ENCODE measurements around the gene CYSTM1. TPM values are rescaled to one million over a fixed set of nuclear protein-coding genes. Genes with fewer than 3 reads are reported as not detected.

CYSTM1 gene
- total RNA-seq, 2 donors from 2014 or later = 64.9 to 89.5 TPM

GRCh38 chr5:140217299-140218026, 42.5 kb downstream of the CYSTM1 start:
- H3K27ac ChIP-seq = no peak overlapping the region
- no peak for ATAC-seq (ENCODE audit: insufficient number of reproducible peaks, low FRiP score, low read depth)
- no peak overlapping the region for H3K4me3 ChIP-seq
- H3K9me3 ChIP-seq = no peaks in the 10 kb centered on the region
- no peak for DNase-seq (ENCODE audit: low spot score)
- TF ChIP-seq CTCF (IDR thresholded peaks at IDR 0.05) = no peak
- no peaks in the 10 kb centered on the region for H3K27me3 ChIP-seq (replicated peaks; ENCODE audit: insufficient read depth)
- H3K36me3 ChIP-seq = no peaks in the 10 kb centered on the region
- H3K4me1 ChIP-seq (ENCODE audit: control insufficient read depth in 1 of 2, low read depth in 2 of 2) = peaks cover 10 to 32% of the 10 kb centered on the region in 2 donors

DNA sequence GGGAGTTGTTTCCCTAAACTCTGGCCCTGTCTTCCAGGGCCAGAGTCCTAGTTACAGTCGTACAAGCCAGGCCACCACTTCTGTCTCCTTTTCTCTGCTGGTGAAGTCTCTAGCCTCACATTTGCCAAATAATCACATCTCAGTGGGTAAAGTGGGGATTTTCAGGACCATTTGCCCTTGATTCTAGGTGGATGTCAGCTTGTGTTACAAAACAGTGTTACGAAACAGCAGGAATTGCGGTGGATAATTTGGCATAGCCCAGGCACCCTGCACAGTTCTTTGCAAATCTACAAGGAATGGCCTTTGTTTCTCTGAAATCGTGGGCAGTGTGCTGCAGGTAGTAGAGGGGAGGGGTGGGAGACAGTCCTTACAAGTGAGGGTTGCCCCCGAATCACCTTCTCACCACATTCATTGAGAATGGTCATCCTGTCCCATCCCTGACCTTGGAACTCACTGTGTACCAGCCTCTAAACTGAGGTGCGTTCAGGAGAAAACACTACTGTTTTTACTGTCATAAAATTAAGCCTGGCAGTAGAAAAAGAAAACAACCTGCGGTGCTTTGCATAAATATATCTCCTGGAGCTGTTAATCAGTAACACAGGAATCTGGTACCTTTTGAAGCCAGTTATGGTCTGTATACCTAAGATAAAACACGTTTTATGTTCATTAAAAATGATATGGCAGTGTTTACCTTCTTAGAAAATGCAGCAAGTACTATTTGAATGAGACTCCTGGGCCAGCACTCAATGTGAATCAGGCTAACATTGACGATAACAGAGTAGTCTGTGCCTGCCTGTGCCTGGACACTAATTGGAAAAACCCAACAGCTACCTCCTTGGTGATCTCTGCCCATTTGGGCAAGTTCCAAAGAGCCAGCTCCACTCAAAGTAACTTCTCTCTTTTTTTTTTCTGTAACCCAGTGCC, 44.3 kb downstream of the CYSTM1 start:
- ATAC-seq (ENCODE audit: insufficient number of reproducible peaks, low FRiP score, low read depth) = no peak
- Histone ChIP-seq H3K4me1 (ENCODE audit: control insufficient read depth in 1 of 2, low read depth in 2 of 2) (peaks cover 10 to 41% of the 10 kb centered on the region in 2 donors), H3K27ac (no peak overlapping the region)

GRCh38 chr5:140220032-140220697, 45.2 kb downstream of the CYSTM1 start:
- ATAC-seq (ENCODE audit: insufficient number of reproducible peaks, low FRiP score, low read depth) (no peak), DNase-seq (ENCODE audit: low spot score) (no peak)
- Histone ChIP-seq H3K27ac (no peak overlapping the region), H3K36me3 (no peaks in the 10 kb centered on the region), H3K4me3 (no peak overlapping the region), H3K27me3 (replicated peaks; ENCODE audit: insufficient read depth) (no peaks in the 10 kb centered on the region), H3K4me1 (ENCODE audit: control insufficient read depth in 1 of 2, low read depth in 2 of 2) (peaks cover 10 to 41% of the 10 kb centered on the region in 2 donors), H3K9me3 (no peaks in the 10 kb centered on the region)
- TF ChIP-seq CTCF (IDR thresholded peaks at IDR 0.05) = no peak

More for the DNA sequence above, 44.3 kb downstream of the CYSTM1 start:
- no peak overlapping the region for H3K4me3 ChIP-seq
- no peak for TF ChIP-seq CTCF (IDR thresholded peaks at IDR 0.05)
- no peaks in the 10 kb centered on the region for H3K9me3 ChIP-seq
- DNase-seq (ENCODE audit: low spot score) = no peak
- H3K27me3 ChIP-seq (replicated peaks; ENCODE audit: insufficient read depth) = no peaks in the 10 kb centered on the region
- no peaks in the 10 kb centered on the region for H3K36me3 ChIP-seq

DNA sequence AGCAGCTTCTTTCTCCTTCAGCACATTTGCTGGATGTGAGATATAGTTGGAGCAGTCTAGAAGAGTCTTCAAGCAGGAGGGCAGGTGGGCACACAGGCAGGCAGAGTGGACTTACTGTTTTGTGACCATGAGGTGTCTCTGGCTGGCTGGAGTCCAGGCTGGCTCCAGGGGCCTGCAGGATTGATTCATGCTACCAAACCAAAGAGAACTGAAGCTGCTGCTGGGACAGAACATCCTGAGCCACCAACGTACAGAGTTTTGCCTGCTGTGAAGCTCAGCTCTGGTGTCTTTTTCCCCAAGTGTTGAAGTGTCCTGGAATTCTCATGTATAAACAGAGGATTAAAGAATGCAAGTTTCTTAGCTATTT, 45.7 kb downstream of the CYSTM1 start:
- no peaks in the 10 kb centered on the region for H3K27me3 ChIP-seq (replicated peaks; ENCODE audit: insufficient read depth)
- peaks cover 10 to 41% of the 10 kb centered on the region in 2 donors for H3K4me1 ChIP-seq (ENCODE audit: control insufficient read depth in 1 of 2, low read depth in 2 of 2)
- H3K9me3 ChIP-seq = no peaks in the 10 kb centered on the region
- no peak overlapping the region for H3K4me3 ChIP-seq
- TF ChIP-seq CTCF (IDR thresholded peaks at IDR 0.05) = no peak
- DNase-seq (ENCODE audit: low spot score) (no peak), ATAC-seq (ENCODE audit: insufficient number of reproducible peaks, low FRiP score, low read depth) (no peak)
- H3K36me3 ChIP-seq = no peaks in the 10 kb centered on the region
- no peak overlapping the region for H3K27ac ChIP-seq
